DMS 273 (cell line): ENCODE results near the gene MALRD1.
"Not testable (repeated sequence)": the region's sequence is repeated elsewhere in the genome, so short reads cannot be mapped to it uniquely, and the experiment has no call there.

Experiments
- DNase-seq: peaks from one replicate; lab custom pipeline; 2025; ENCODE audit not compliant: unreplicated experiment; lab: John Stamatoyannopoulos, UW

MALRD1 gene

DNA sequence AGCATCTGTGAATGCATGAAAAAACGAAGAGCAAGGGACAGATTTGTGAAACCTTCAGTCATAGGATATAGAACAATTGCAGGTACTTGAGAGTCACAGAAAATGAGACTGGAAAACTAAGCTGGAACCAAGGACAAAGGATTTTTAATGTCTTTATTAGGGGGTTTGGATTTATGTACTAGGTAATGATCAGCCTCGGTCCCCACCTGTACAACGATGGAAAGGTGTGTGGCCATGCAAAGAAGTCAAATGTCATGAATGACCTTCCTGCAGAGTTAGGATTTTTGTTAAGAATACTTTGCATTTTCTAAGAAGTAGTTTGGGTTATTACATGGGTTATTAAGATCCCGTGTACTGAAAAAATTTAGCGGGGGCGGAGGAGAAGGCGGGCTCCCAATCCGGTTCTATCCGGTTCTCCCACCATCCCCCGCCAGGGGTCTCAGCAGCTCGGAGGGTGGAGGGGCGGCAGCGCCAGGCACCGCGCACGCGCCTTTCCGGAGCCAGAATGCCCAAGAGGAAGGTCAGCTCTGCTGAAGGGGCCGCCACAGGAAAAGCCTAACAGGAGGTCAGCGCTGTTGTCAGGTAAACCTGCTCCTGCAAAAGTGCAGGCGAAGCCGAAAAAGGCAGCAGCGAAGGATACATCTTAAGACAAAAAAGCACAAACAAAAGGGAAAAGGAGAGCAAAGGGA lies 440.1 kb downstream of the MALRD1 start:
- DNase-seq = no peak

DNA sequence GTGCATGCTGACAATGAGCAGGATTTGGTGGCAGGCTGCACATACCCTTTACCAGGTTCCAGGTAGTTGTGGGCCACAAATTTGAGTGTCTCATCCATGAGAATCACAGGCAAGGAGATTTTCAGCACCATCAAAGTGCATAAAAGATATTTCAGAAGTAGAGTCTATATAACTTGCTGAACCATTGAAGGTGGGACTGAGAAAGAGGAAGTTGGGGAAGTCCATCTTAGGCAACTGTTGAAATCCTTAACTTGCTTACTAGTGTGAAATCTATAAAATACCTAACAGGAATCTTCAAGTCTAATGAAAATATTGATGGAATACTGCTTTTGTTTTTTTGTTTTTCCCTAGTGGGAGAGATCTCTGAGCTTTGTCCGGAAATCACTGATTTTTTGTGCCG lies 442.6 kb downstream of the MALRD1 start:
- no peak for DNase-seq

- DNase-seq = no peak
These were observed 445.3 kb downstream of the MALRD1 start for GRCh38 chr10:19493917-19494316.

DNA sequence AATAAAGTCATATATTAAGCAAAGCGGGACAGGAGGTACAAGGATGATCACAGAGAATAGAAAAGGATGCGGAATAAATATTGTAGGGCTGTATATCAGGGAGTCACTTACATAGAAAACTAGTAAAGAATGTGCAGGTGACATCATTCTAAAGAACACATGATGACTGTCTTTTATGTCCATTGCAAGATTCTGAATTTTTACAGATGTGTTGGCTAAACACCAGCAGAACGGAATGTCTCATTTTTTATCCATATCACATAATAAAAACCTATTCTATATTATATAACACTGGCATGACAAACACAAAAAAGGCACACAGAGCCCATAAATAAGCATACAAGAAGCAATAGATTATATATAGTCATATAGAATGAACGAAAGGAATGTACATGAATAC lies 448.4 kb downstream of the MALRD1 start:
- no peak for DNase-seq

- DNase-seq = no peak
These were observed 450.0 kb downstream of the MALRD1 start for GRCh38 chr10:19498393-19499290.

GRCh38 chr10:19499291-19499770 lies 450.7 kb downstream of the MALRD1 start:
- DNase-seq = no peak

GRCh38 chr10:19500959-19501358 lies 452.4 kb downstream of the MALRD1 start:
- no peak for DNase-seq

GRCh38 chr10:19505320-19506312 lies 457.0 kb downstream of the MALRD1 start:
- no peak for DNase-seq

- not testable (repeated sequence) for DNase-seq
These were observed 461.6 kb downstream of the MALRD1 start for GRCh38 chr10:19510005-19510732.

DNA sequence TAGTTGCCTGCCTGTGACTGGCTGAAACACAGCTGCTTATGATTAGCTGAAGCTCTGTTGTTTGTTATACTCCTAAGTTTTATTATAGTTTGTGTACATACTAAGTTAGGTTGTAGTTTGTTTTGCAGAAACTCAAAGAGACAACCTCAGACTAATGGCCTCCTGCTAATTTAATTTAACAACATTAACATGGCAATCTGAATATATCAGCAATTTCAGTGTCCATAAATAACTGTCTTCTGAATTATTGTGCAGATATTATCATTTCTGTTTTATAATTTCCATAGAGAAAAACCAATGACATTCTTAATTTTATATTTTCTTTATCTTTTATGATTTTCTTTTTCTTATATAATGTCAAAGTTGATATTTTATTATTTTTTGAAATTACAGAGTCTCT lies 469.5 kb downstream of the MALRD1 start:
- no peak for DNase-seq

GRCh38 chr10:19518632-19519031 lies 470.0 kb downstream of the MALRD1 start:
- DNase-seq = no peak

- DNase-seq = no peak
These were observed 482.7 kb downstream of the MALRD1 start for GRCh38 chr10:19531324-19531723.

GRCh38 chr10:19532411-19532810 lies 483.8 kb downstream of the MALRD1 start:
- no peak for DNase-seq

- no peak for DNase-seq
These were observed 492.7 kb downstream of the MALRD1 start for GRCh38 chr10:19541299-19541698.

DNA sequence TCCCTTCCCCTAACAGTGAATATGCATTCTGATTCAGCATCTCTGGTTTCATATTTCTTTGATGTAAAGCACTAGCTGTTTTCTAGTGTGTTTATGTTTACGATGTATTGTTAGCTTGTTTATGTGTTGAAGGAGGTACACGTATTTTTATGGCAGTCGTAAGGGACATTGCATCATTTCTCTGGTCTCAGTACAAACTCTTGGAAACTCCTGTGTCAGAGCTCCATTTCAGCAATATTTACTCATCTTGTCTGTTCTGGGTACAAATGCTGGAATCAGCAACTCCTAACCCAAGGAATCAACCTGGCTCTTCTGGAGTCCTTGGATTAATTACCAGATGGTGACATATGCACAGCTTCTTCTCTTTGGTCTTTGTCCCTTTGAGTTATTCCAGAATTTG lies 497.6 kb downstream of the MALRD1 start:
- DNase-seq = no peak

GRCh38 chr10:19549503-19549902 lies 500.9 kb downstream of the MALRD1 start:
- no peak for DNase-seq

GRCh38 chr10:19556666-19557065 lies 508.1 kb downstream of the MALRD1 start:
- DNase-seq = no peak

DNA sequence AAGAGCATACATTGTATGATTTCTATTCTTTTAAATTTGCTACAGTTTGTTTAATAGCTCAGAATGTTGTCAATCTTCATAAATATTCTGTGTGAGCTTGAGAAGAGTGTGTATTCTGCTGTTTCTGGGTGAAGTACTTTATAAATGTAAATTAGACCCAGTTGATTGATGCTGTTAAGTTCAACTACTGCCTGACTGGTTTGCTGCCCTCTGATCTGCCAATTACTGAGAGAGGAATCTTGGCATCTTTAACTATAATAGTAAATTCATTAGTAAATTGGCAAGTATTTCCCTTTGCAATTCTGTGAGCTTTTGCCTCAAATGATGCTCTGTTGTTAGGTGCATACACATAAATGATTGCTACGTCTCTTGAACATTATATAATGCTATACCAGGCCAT lies 512.6 kb downstream of the MALRD1 start:
- no peak for DNase-seq

DNA sequence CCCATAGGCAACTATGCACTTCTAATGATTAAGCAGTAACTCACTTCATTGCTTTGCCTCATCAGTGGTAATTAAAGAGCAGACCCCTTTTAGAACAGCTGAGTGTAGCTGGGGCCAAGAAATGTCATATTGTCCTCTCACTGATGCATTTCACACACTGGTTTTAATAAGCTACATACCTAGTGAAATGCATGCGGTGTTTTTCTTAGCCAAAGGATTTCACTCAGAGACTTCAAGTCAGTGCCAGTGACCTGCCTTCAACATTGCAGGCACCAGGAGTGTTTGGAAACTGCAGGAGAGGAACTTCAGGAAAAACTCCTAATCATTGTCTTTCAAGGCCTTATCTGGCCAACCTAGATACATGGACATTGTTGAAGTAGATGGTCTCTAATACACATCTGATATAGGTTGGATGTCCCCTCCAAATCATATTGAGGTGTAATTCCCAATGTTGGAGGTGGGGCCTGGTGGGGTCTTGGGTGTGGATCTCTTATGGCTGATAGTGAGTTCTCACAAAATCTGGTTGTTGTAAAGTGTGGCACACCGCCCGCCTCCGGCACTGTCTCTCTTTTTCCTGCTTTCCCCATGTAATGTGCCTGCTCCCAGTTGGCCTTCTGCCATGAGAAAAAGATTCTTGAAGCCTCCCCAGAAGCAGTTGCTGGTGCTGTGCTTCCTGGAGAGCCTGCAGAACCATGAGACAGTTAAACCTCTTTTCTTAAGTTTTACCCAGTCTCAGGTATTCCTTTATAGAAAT lies 515.0 kb downstream of the MALRD1 start:
- DNase-seq = no peak

GRCh38 chr10:19570120-19570519 lies 521.5 kb downstream of the MALRD1 start:
- DNase-seq = no peak
